Vagina (tissue), 2 donors: ENCODE results near the gene GRXCR1.

Experiments used
- CTCF ChIP-seq, 3 experiments: fragments of 450-650 bp in 2 of 3; fragments of 200-600 bp in 1 of 3; sonication (generic) in 1 of 3; IDR thresholded peaks; one replicate each; pipeline ENCODE4 v1.5.1; 2017 to 2019; ENCODE audit warnings: antibody characterized with exemption in 3 of 3, mild to moderate bottlenecking in 2 of 3, moderate library complexity in 2 of 3
- POLR2A ChIP-seq, 2 donors: fragments of 450-650 bp; IDR thresholded peaks; one replicate each; pipeline ENCODE4 v1.6.1; 2017; ENCODE audit warnings: antibody characterized with exemption in 2 of 2, mild to moderate bottlenecking in 2 of 2, moderate library complexity in 2 of 2
- POLR2AphosphoS5 ChIP-seq, 2 donors: sonication (generic); formaldehyde crosslinking; IDR thresholded peaks; one replicate each; pipeline ENCODE4 v1.9.0; 2017; ENCODE audit warnings: antibody characterized with exemption in 2 of 2, mild to moderate bottlenecking in 2 of 2, low read depth in 1 of 2; ENCODE audit not compliant: insufficient read depth in 1 of 2

- TF ChIP-seq POLR2A (IDR thresholded peaks at IDR 0.05) (no peak), CTCF (IDR thresholded peaks at IDR 0.05) (no peak), POLR2AphosphoS5 (IDR thresholded peaks at IDR 0.05; ENCODE audit: insufficient read depth in 1 of 2, low read depth in 1 of 2) (no peak)
Measured at GRCh38 chr4:43071069-43071468, 178.6 kb downstream of the GRXCR1 start.
